GM10248 (cell line): ENCODE measurements around the gene GPR4.
"Not testable (repeated sequence)": the region's sequence is repeated elsewhere in the genome, so short reads cannot be mapped to it uniquely, and the experiment has no call there.

Experiments
- CTCF ChIA-PET: fragments of 300-600 bp; sonication (Branson Sonifier 250); formaldehyde crosslinking; extraction: SDS; loops from one replicate; lab custom pipeline; 2021; ENCODE audit warnings: antibody characterized with exemption; lab: Yijun Ruan, JAX
- POLR2A ChIA-PET: fragments of 350-650 bp; sonication (Branson Sonifier 250); formaldehyde crosslinking; extraction: SDS; loops from one replicate; lab custom pipeline; 2020; ENCODE audit warnings: antibody characterized with exemption; lab: Yijun Ruan, JAX
- DNase-seq: peaks from one replicate; pipeline ENCODE4 v3.0.0; 2012; ENCODE audit errors: extremely low spot score
- TF ChIP-seq, protein P1 (sequence below): IDR thresholded peaks from 2 replicates; pipeline ENCODE4 v1.5.1; 2012; ENCODE audit warnings: mild to moderate bottlenecking, low read depth; ENCODE audit errors: extremely low read depth, missing control alignments, control extremely low read depth

The GPR4 gene

DNA sequence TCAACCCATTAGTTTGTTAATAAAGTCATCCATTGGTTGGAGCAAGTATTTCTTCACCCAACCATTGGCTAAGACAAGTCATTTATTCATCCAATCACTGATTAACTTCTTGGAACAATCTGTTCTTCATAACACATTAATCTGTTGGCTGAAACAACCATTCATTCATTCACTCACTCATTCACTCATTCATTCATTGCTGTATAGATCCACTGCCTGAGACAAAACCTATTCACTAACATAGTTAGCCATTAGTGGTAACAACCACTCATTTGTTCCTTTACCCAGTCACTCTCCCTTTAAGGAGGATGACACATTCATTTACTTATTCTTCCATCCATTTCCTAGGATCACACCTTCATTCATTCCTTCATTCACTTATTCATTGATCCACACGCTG, 22.0 kb upstream of the GPR4 start:
- ChIA-PET CTCF (no interaction called here), POLR2A (interaction anchor here (0.6 kb wide), 1 partner anchor 1759 kb away, joined by 3 read pairs; no protein-coding TSS in a partner anchor)
- no peak for DNase-seq
- TF ChIP-seq, protein P1, sequence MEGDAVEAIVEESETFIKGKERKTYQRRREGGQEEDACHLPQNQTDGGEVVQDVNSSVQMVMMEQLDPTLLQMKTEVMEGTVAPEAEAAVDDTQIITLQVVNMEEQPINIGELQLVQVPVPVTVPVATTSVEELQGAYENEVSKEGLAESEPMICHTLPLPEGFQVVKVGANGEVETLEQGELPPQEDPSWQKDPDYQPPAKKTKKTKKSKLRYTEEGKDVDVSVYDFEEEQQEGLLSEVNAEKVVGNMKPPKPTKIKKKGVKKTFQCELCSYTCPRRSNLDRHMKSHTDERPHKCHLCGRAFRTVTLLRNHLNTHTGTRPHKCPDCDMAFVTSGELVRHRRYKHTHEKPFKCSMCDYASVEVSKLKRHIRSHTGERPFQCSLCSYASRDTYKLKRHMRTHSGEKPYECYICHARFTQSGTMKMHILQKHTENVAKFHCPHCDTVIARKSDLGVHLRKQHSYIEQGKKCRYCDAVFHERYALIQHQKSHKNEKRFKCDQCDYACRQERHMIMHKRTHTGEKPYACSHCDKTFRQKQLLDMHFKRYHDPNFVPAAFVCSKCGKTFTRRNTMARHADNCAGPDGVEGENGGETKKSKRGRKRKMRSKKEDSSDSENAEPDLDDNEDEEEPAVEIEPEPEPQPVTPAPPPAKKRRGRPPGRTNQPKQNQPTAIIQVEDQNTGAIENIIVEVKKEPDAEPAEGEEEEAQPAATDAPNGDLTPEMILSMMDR, result no peak

DNA sequence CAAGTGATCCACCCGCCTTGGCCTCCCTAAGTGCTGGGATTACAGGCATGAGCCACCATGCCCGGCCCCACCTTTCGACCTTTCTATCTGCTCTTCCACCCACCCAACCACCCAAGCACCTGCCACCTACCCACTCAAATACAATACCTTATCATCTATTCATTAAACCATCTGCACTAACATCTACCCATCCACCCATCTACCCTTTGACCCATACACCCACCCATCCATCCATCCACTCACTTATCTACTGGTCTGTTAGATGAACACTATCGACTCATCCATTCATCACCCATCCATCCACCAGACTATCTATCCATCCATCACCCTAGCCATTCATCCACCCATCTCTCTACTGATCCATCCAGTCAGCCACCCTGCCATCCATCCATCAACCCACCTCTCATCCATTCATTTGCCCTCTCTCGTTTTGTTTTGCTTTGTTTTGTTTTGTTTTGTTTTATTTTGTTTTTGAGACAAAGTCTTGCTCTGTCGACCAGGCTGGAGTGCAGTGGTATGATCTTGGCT, 20.0 kb upstream of the GPR4 start:
- ChIA-PET POLR2A (no interaction called here), CTCF (no interaction called here)
- no peak for DNase-seq
- TF ChIP-seq, protein P1, result no peak

DNA sequence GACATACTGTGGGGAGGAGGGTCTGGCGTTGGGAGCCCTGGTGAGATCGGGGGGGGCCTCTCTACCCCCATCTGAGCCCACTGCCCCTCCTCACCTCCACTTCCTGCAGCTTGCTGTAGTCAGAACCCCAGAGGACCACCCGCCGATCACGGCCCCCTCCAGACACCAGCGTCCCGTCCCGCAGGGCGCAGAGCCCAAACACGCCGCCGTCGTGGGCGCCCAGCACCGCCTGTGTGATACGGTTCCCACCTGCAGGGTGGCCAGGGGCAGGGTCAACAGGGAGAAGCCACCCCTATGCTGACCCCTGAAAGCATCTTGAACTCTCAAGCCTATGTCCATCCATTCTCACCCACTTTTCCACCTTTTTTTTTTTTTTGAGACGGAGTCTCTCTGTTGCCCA, 19.4 kb upstream of the GPR4 start:
- CTCF ChIA-PET, result interaction anchor here (1.2 to 1.9 kb wide), 2 partner anchors 15 to 20 kb away, joined by 4 read pairs; no protein-coding TSS in a partner anchor
- TF ChIP-seq, protein P1, result no peak
- DNase-seq, result no peak
- POLR2A ChIA-PET, result no interaction called here

DNA sequence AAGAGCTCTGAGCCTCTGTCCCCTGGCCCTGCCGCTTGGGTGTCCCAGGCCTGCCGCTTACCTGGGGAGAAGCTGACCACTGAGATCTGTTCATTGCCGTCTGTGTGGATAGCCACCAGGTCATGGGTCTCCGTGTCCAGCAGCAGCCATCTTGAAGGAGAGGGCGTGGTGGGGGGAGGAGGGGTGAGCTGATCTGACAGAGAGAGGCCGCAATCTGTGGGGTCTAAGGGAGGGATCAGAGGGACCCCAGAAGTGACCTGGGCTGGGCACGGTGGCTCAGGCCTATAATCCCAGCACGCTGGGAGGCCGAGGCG, 14.6 kb upstream of the GPR4 start:
- ChIA-PET POLR2A (interaction anchor here (1.2 kb wide), 1 partner anchor 25 kb away, joined by 4 read pairs; no protein-coding TSS in a partner anchor), CTCF (interaction anchor here (1.2 to 5.7 kb wide), 3 partner anchors 9 to 58 kb away, joined by 3 to 57 read pairs (median 4); partner anchors contain the start of gene EML2)
- DNase-seq, result no peak
- TF ChIP-seq, protein P1, result no peak

DNA sequence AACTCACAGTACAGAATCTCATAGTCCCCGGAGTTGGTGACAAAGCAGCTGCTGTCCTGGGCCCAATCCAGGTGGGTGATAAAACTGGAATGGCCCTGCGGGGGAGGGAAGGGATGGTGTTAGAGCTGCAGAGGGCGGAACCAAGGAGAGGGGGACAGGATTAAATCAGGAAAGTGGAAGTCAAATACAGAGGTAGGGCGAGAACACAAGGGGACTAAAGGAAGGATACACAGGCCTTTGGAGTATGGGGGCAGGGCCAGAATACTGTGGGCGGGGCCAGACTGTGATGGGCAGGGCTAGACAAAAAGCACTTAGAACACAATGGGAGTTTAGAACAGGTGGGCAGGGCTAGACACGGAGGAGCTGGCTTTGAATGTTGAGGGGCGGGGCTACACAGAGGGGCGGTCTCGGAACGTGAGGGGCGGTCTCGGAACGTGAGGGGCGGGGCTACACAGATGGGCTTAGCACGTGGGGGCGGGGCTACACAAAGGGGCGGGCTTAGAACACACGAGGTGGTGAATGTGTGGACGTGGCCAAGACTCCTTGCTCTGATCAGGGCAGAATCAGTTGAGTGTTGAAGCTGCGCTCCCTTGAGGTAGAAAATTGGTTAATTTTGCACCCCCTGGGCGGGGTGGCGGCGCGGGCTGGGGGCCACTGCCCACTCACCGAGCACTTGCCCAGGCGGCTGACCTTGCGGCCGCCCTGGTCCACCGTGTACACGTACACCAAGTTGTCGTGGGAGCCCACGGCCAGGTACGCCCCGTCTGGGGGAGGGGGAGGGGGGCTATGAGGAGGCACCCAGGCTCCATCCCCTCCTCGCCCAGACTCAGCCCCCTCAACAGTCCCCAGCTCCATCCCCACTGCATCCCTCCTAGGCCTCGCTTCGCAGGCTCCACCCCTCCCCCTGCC, 14.0 kb upstream of the GPR4 start:
- DNase-seq, result peak; percentile 90
- ChIA-PET POLR2A (interaction anchor here (1.2 kb wide), 1 partner anchor 25 kb away, joined by 4 read pairs; no protein-coding TSS in a partner anchor), CTCF (interaction anchor here (1.0 to 5.7 kb wide), 6 partner anchors 9 to 58 kb away, joined by 3 to 57 read pairs (median 4); partner anchors contain the start of gene EML2)
- TF ChIP-seq, protein P1, result no peak

DNA sequence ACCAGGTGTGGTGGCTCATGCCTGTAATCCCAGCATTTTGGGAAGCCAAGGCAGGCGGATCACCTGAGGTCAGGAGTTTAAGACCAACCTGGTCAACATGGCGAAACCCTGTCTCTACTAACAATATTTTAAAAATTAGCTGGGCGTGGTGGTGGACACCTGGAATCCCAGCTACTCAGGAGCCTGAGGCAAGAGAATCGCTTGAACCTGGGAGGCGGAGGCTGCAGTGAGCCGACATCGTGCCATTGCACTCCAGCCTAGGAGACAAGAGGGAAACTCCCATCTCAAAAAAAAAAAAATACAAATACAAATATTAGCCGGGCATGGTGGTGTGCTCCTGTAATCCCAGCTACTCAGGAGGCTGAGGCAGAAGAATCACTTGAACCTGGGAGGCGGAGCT, 13.0 kb upstream of the GPR4 start:
- DNase-seq, POLR2A ChIA-PET: not testable (repeated sequence)
- CTCF ChIA-PET, result interaction anchor here (1.0 to 5.7 kb wide), 4 partner anchors 9 to 31 kb away, joined by 3 to 57 read pairs (median 4); partner anchors contain the start of gene EML2
